Myocyte (in vitro differentiated cells): ENCODE results near the gene USP3. TPM values are rescaled to one million over a fixed set of nuclear protein-coding genes. Genes with fewer than 3 reads are reported as not detected.
"Not testable (repeated sequence)": the region's sequence is repeated elsewhere in the genome, so short reads cannot be mapped to it uniquely, and the experiment has no call there.

Experiments
- DNase-seq: peaks from one replicate; pipeline ENCODE4 v3.0.0-alpha.2; 2012; ENCODE audit warnings: low read depth
- total RNA-seq: library from RNA; depleted of rRNA; stranded (reverse); fragments of >200 nt; gene quantifications from 2 replicates; pipeline ENCODE4 v1.2.3, GENCODE V29; 2014

The USP3 gene
- total RNA-seq, 1 donor from 2014 or later: 27.1 TPM

DNA sequence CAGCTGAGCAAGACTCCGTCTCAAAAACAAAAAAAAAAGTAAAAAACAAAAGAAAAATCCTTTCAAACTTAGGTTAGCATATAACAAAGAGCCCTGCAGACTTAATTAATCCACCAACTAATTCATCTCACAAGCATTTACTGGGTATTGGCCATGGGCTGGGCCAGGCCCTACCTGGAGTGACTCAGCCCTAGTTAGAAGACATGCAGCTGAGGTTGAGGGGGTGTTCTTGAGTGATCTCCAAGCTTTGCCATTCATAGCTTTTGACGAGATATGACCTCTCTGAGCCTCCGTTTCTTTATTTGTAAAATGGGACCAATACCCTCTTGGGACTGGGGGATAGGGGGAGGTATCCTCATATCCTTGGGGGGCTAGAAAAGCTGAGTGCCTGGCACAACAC lies 100.6 kb downstream of the USP3 start:
- no peak for DNase-seq

DNA sequence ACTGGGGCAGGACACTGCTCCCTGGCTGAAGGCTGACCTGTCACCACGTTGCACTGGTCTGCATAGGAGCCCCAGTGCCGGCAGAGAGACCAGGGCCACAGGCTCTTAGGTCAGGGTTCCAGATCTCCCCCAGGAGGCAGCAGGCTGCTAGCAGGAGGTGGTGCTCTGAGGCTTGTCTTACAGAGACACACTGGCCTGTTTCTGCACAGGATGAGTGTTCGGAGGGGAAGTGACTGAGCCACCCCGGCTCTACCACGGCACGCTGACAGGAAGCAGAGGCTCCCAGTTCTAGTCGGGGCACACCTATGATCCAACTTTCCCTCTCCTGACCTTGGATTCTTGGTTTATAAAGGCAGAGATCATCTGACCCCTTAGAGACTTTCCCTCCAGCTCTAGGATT lies 101.4 kb downstream of the USP3 start:
- no peak for DNase-seq

DNA sequence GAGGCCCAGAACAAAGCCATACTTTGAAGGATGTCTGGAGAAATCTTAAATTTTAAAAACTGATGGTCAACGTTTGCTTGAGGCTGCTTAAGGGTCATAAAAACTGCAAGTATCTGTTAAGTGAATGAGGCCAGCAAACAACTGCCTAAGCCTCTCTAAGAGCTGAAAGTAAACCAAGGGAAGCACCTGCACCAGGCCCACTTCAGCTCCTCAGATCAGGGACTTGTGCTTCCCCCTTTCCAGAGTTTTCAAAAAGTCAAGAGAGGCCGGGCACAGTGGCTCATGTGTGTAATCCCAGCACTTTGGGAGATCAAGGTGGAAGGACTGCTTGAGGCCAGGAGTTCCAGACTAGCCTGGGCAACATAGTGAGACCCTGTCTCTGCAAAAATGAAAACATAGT lies 101.9 kb downstream of the USP3 start:
- DNase-seq: no peak

GRCh38 chr15:63608989-63609388 lies 104.6 kb downstream of the USP3 start:
- no peak for DNase-seq

DNA sequence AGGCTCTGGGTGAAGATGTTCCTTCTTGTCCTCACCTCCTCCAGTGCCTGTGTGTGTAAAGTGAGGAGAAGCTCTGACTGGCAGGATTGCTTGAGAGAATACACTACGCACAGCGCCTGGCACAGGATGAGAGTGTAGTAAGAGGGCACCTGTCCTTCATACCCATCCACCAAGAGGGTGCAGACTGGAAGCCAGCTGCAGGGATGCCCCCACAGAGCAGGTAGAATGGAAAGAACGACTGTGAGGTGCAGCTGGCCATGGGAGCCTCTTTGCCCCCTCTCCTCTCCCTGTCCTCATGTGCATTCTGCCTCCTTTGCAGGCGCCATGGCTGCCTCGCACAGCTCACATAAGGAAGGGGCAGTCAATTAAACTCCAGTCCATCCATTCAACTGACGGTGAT lies 105.1 kb downstream of the USP3 start:
- DNase-seq: no peak

DNA sequence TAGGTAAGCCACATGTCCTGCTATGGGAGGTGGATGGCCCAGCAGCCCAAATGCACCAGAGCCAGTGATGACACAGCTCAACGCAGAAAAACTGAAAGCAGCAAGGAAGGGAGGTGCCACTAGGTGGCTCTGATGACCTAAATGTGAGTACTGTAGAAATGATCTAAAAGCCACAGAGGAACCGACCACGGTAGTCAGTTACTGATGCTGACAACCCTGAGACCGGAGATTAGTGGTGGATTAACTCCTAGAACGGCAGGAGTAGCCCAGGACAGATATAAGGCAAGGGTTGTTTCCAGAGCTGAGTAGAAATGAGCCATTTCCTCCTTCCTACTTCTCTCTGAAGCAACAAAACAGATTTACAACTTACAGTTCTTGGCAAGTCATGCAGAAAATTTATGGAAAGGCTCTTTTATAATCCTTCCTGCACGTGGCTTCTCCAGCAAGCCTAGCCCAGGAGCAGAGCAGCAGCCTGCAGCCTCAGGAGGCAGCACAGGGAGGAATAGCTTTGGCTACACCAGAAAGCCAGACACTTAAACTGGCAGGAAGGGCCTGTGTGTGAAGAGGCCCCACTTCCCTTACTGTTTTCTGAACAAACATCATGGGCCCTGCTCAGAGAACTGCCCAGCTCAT lies 105.9 kb downstream of the USP3 start:
- DNase-seq: peak; percentile 87

GRCh38 chr15:63611177-63611576 lies 106.8 kb downstream of the USP3 start:
- DNase-seq: peak; percentile 86

DNA sequence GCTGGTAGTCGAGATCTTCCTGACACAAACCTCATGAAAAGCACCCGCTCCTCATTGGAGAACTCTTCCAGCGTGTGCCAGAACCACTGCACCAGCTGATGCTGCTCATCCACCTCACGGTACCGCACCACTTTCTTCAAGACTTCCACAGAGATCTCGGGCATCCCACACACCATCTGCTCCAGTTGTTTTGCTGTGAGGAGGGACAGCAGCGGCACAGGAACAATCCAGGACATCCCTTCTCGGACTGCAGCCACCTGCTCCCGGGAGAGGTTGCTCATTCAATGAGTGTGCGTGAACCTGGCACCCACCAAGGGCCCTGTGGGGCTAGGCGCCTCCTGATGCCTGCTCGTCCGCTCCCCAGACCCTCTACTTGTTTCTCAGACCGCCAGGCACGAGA lies 107.9 kb downstream of the USP3 start:
- no peak for DNase-seq

- no peak for DNase-seq
Observed at GRCh38 chr15:63615935-63616334, 111.5 kb downstream of the USP3 start.

DNA sequence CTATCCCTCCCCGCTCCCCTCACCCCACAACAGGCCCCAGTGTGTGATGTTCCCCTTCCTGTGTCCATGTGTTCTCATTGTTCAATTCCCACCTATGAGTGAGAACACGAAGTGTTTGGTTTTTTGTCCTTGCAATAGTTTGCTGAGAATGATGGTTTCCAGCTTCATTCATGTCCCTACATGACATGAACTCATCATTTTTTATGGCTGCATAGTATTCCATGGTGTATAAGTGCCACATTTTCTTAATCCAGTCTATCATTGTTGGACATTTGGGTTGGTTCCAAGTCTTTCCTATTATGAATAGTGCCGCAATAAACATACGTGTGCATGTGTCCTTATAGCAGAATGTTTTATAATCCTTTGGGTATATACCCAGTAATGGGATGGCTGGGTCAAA lies 112.8 kb downstream of the USP3 start:
- not testable (repeated sequence) for DNase-seq

GRCh38 chr15:63617627-63618026 lies 113.2 kb downstream of the USP3 start:
- not testable (repeated sequence) for DNase-seq

DNA sequence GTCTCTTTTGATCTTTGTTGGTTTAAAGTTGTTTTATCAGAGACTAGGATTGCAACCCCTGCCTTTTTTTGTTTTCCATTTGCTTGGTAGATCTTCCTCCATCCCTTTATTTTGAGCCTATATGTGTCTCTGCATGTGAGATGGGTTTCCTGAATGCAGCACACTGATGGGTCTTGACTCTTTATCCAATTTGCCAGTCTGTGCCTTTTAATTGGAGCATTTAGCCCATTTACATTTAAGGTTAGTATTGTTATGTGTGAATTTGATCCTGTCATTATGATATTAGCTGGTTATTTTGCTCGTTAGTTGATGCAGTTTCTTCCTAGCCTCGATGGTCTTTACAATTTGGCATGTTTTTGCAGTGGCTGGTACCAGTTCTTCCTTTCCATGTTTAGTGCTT lies 116.4 kb downstream of the USP3 start:
- DNase-seq: not testable (repeated sequence)

DNA sequence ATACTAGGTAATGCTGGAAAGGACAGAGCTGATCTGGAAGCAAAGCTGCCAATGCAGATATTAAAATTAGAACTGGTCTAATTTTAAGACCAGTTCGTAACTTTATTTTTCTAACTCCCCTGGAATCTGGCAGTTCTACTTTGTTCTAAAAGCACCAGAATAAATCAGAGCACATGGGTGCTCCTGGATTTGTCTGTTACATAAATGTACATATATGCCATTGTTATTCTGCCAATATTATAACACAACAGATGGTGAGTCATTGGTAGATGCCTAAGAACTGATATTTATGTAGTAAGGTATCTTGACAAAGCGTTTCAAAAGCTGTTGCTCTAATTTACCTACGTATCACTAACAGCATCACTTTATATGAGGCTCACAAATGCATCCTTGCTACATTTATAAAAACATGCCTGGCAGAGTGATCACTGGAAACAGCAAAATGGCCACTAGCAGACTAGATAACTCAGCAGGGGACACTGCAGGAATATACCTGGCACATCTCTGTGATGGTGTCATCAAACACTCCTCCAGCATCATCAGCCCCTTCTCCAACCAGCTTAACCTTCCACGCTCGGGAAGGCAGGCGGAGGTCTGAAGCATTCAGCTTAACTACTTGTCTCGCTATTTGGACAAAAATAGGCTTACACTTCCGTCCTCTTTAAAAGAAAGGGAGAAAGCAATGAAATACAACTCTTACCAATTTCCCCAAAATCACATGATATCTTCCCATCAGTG lies 119.0 kb downstream of the USP3 start:
- no peak for DNase-seq

DNA sequence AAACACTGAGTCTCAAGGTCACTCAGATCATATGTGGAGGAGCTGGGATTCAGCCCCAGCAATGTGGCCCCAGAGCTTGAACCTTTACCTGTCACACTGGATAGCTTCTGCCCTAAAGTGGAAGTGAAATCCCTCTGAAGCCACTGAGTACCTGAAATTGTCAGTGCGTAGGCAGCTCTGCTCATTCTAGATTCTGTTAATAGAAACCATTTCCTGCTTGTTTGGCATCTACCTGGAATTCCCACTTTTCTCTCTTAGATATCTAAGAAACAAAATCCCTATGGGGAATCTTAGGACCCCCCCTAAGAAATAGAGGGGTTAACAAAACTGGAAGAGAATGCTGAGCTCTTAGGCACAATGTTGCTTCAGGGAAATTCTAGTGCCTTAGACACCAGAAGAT lies 122.6 kb downstream of the USP3 start:
- no peak for DNase-seq

GRCh38 chr15:63628123-63628822 lies 123.9 kb downstream of the USP3 start:
- no peak for DNase-seq

DNA sequence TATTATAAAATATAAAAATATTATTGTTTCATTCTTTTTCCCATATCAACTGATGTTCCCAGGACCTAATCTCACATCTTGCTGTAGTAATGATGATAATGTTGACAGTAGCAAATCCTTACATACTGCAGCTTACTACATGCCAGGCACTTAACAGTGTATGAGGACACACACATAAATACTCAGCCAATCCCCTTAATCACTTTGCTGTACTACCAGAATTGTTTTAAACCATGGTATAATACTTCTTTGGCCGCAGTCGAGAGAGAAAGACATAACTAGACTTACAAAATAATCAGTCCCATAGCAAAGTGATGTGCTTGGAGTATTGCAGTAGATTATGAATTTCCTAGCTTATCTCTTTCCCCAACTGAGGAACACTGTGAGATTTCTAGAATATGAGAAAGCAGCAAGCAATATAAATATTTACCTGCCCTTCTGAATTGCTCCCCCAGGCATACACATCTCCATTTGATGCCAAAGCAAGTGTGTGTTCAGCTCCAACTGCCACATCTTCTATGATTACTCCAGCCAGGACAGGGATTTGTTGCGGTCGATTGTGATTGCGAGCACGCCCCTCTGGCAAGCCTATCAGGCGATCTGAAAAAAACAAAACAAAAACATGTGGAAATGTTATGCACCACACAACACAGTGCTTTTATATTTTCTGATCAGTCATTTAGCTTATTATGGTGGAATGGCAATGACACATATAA lies 125.8 kb downstream of the USP3 start:
- no peak for DNase-seq

GRCh38 chr15:63633312-63633711 lies 128.9 kb downstream of the USP3 start:
- DNase-seq: no peak

DNA sequence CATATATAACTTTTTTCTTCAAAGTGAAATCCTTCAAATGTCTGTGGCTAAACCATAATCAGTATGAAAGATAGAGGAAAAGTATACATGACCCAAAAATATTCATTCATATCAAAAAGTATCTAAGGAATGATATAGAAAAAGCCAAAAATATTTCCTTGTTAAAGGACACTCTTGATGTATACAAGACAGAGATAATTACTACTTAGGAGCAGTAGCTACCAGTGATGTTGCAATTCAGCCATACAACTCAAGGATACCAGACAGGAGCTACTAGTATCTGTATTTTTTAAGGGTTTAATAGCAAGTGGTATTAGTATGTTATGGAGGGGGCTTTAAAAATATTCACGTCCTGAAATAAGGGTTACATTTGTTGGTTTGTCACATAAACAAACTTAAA lies 129.8 kb downstream of the USP3 start:
- DNase-seq: no peak

GRCh38 chr15:63636518-63637061 lies 132.2 kb downstream of the USP3 start:
- no peak for DNase-seq

GRCh38 chr15:63638839-63639238 lies 134.4 kb downstream of the USP3 start:
- no peak for DNase-seq

GRCh38 chr15:63640146-63640545 lies 135.8 kb downstream of the USP3 start:
- peak; percentile 82 for DNase-seq
